GM18861 (cell line): ENCODE measurements around the gene HEXIM2.

ENCODE experiments used
- ATAC-seq: cut with Tn5 transposase; IDR thresholded peaks from one replicate; pipeline ENCODE4 v1.9.1; 2021; ENCODE audit not compliant: unreplicated experiment

The HEXIM2 gene

GRCh38 chr17:45127548-45128300 is 34.0 kb upstream of the HEXIM2 start:
- no peak for ATAC-seq

GRCh38 chr17:45128331-45128730 is 33.3 kb upstream of the HEXIM2 start:
- no peak for ATAC-seq

- ATAC-seq = no peak
Measured at GRCh38 chr17:45128989-45129388, 32.7 kb upstream of the HEXIM2 start.

GRCh38 chr17:45129426-45129939 is 32.2 kb upstream of the HEXIM2 start:
- no peak for ATAC-seq

GRCh38 chr17:45129940-45130680 is 31.6 kb upstream of the HEXIM2 start:
- ATAC-seq = no peak

GRCh38 chr17:45130681-45131615 is 30.7 kb upstream of the HEXIM2 start:
- ATAC-seq = no peak

- ATAC-seq = no peak
Measured at GRCh38 chr17:45131616-45132319, 29.9 kb upstream of the HEXIM2 start.

- ATAC-seq = peak; percentile 2
Measured at GRCh38 chr17:45132320-45132571, 29.4 kb upstream of the HEXIM2 start, which contains the start of gene PLCD3. Gene PLCD3 (minus strand): TSS chr17:45132515. CDS start chr17:45132410, 105 bp downstream.

- ATAC-seq = peak; percentile 35
Measured at GRCh38 chr17:45132572-45133463, 28.9 kb upstream of the HEXIM2 start.

GRCh38 chr17:45135192-45135977 is 26.3 kb upstream of the HEXIM2 start, which contains the start of gene ACBD4:
Gene ACBD4 (plus strand): TSS chr17:45135687. CDS start chr17:45136145, 458 bp downstream.
- ATAC-seq = peak; percentile 65

GRCh38 chr17:45135978-45136791 is 25.5 kb upstream of the HEXIM2 start:
- no peak for ATAC-seq

GRCh38 chr17:45136846-45137560 is 24.7 kb upstream of the HEXIM2 start:
- no peak for ATAC-seq

GRCh38 chr17:45137561-45138305 is 23.9 kb upstream of the HEXIM2 start:
- no peak for ATAC-seq

GRCh38 chr17:45138911-45139532 is 22.7 kb upstream of the HEXIM2 start:
- no peak for ATAC-seq

- ATAC-seq = no peak
Measured at GRCh38 chr17:45139533-45139920, 22.1 kb upstream of the HEXIM2 start.

GRCh38 chr17:45143094-45143670 is 18.5 kb upstream of the HEXIM2 start:
- ATAC-seq = no peak
